ENCODE measurements around the gene NIP7. TPM values are rescaled to one million over a fixed set of nuclear protein-coding genes. Genes with fewer than 3 reads are reported as not detected.

NIP7 gene
- total RNA-seq, 1 experiment from 2014 or later, result 35.3 TPM

- in situ Hi-C loops (cut with HindIII; ENCODE audit: low pct_unique_long_range_greater_than_20kb, low sequenced_read_pairs), result no loop called here
- DNase-seq (ENCODE audit: low read depth, low spot score), result no peak
- no peak for ATAC-seq
- Histone ChIP-seq H3K27me3 (ENCODE audit: control insufficient read depth, insufficient read depth, low read length) (no peaks in the 10 kb centered on the region), H3K9me3 (ENCODE audit: control insufficient read depth, insufficient read depth, low read depth, low read length) (no peaks in the 10 kb centered on the region), H3K4me1 (ENCODE audit: control insufficient read depth, insufficient read depth, low read length) (peaks cover 13% of the 10 kb centered on the region; the same call in 1 of the 2 replicates), H3K4me3 (ENCODE audit: low read depth in 2 of 2, low read length in 2 of 2) (no peak overlapping the region), H3K27ac (ENCODE audit: low read length) (no peak overlapping the region), H3K36me3 (ENCODE audit: control insufficient read depth, insufficient read depth, low read length) (peaks cover 16% of the 10 kb centered on the region)
- CTCF ChIA-PET, result no interaction called here
- no TSS peak for BruUV-seq (replicated peaks)
- POLR2A ChIA-PET, result no interaction called here
- TF ChIP-seq REST (IDR thresholded peaks at IDR 0.05; ENCODE audit: insufficient read depth in 1 of 2, low read depth in 2 of 2, low read length in 1 of 2), result no peak
- TF ChIP-seq CTCF (IDR thresholded peaks at IDR 0.05), result no peak
- no peak for TF ChIP-seq SIN3A (IDR thresholded peaks at IDR 0.05; ENCODE audit: borderline replicate concordance, insufficient read depth, low read depth, low read length)
- TF ChIP-seq POLR2AphosphoS5 (IDR thresholded peaks at IDR 0.05; ENCODE audit: low read depth, low read length), result no peak
- TF ChIP-seq TCF7L2 (IDR thresholded peaks at IDR 0.05; ENCODE audit: low read depth, low read length), result no peak
- intact Hi-C loops (cut with micrococcal nuclease; ENCODE audit: unreplicated experiment), result no loop called here
Observed at GRCh38 chr16:69344171-69344570, 4.6 kb downstream of the NIP7 start.

GRCh38 chr16:69345923-69346322, 6.4 kb downstream of the NIP7 start:
- Histone ChIP-seq H3K4me1 (ENCODE audit: control insufficient read depth, insufficient read depth, low read length) (peaks cover 10% of the 10 kb centered on the region; the same call in 1 of the 2 replicates), H3K9me3 (ENCODE audit: control insufficient read depth, insufficient read depth, low read depth, low read length) (no peaks in the 10 kb centered on the region), H3K36me3 (ENCODE audit: control insufficient read depth, insufficient read depth, low read length) (peaks cover 8% of the 10 kb centered on the region), H3K4me3 (ENCODE audit: low read depth in 2 of 2, low read length in 2 of 2) (no peak overlapping the region), H3K27me3 (ENCODE audit: control insufficient read depth, insufficient read depth, low read length) (no peaks in the 10 kb centered on the region), H3K27ac (ENCODE audit: low read length) (no peak overlapping the region)
- ChIA-PET POLR2A (no interaction called here), CTCF (no interaction called here)
- no peak for ATAC-seq
- in situ Hi-C loops (cut with HindIII; ENCODE audit: low pct_unique_long_range_greater_than_20kb, low sequenced_read_pairs), result no loop called here
- intact Hi-C loops (cut with micrococcal nuclease; ENCODE audit: unreplicated experiment), result no loop called here
- DNase-seq (ENCODE audit: low read depth, low spot score), result no peak
- no peak for TF ChIP-seq CTCF (IDR thresholded peaks at IDR 0.05)
- TF ChIP-seq SIN3A (IDR thresholded peaks at IDR 0.05; ENCODE audit: borderline replicate concordance, insufficient read depth, low read depth, low read length), result no peak
- TF ChIP-seq POLR2AphosphoS5 (IDR thresholded peaks at IDR 0.05; ENCODE audit: low read depth, low read length), result no peak
- TF ChIP-seq REST (IDR thresholded peaks at IDR 0.05; ENCODE audit: insufficient read depth in 1 of 2, low read depth in 2 of 2, low read length in 1 of 2), result no peak
- no peak for TF ChIP-seq TCF7L2 (IDR thresholded peaks at IDR 0.05; ENCODE audit: low read depth, low read length)
- BruUV-seq (replicated peaks), result no TSS peak

Data from Panc1 (cell line).